Lower leg skin (tissue), 3 donors: ENCODE measurements around the gene HIC1.

ENCODE experiments used
- POLR2A ChIP-seq, 2 donors: fragments of 450-650 bp; IDR thresholded peaks; one replicate each; pipeline ENCODE4 v1.6.1; 2016 to 2017; ENCODE audit warnings: antibody characterized with exemption in 2 of 2, mild to moderate bottlenecking in 1 of 2, moderate library complexity in 1 of 2
- TF ChIP-seq, protein P1 (sequence below), 3 donors: fragments of 450-650 bp; IDR thresholded peaks; one replicate each; pipeline ENCODE4 v1.5.1; 2016; ENCODE audit warnings: antibody characterized with exemption in 3 of 3, mild to moderate bottlenecking in 3 of 3, moderate library complexity in 2 of 3

DNA sequence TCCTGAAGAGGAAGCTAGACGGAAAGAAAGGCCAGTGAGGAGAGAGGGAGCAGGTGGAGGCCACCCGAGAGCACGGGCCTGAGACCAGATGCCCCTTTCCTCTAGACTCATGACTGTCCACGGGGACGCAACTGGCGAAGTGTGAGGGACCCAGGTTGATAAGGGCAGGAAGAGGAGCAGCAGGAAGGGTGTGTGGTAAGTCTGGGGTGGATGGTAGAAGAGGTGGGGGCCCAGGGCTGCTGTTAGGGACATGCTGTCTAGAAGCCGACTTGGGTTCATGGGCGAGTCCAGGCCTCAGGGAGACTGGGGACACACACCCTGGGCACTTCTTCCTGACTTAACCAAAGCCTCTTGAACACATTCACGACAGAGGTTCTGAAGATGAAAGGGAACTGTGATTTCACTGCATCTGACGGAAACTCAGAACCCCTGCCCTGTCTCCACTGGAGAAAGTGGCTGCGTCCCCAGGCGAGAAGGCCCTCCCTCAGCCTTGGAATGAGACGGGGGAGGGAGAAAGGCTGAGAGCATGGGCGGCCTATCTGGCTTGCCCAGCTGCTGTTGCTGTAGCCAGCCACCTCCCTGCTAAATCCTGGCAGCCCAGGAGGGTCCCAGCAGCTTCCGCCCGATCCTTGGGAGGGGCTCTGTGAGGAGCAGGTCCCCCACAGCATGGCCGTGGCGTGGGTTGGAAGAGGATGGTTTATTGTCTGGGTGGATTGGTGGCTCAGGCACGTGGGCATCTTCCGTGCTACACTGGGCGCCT lies 6.0 kb downstream of the HIC1 start:
- TF ChIP-seq, protein P1, sequence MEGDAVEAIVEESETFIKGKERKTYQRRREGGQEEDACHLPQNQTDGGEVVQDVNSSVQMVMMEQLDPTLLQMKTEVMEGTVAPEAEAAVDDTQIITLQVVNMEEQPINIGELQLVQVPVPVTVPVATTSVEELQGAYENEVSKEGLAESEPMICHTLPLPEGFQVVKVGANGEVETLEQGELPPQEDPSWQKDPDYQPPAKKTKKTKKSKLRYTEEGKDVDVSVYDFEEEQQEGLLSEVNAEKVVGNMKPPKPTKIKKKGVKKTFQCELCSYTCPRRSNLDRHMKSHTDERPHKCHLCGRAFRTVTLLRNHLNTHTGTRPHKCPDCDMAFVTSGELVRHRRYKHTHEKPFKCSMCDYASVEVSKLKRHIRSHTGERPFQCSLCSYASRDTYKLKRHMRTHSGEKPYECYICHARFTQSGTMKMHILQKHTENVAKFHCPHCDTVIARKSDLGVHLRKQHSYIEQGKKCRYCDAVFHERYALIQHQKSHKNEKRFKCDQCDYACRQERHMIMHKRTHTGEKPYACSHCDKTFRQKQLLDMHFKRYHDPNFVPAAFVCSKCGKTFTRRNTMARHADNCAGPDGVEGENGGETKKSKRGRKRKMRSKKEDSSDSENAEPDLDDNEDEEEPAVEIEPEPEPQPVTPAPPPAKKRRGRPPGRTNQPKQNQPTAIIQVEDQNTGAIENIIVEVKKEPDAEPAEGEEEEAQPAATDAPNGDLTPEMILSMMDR (IDR thresholded peaks at IDR 0.05): no peak
- TF ChIP-seq POLR2A (IDR thresholded peaks at IDR 0.05): no peak
